Body of pancreas (tissue), 4 donors: ENCODE measurements around the gene CES2.

Experiments
- POLR2A ChIP-seq, 3 donors: fragments of 450-650 bp; IDR thresholded peaks; one replicate each; pipeline ENCODE4 v1.6.1; 2016; ENCODE audit warnings: antibody characterized with exemption in 3 of 3, mild to moderate bottlenecking in 2 of 3
- TF ChIP-seq, protein P1 (sequence below), 7 experiments: fragments of 450-650 bp in 4 of 7; fragments of 200-600 bp in 3 of 7; sonication (generic) in 3 of 7; IDR thresholded peaks; one replicate each; pipeline ENCODE4 v1.5.1; 2016 to 2019; ENCODE audit warnings: antibody characterized with exemption in 7 of 7

DNA sequence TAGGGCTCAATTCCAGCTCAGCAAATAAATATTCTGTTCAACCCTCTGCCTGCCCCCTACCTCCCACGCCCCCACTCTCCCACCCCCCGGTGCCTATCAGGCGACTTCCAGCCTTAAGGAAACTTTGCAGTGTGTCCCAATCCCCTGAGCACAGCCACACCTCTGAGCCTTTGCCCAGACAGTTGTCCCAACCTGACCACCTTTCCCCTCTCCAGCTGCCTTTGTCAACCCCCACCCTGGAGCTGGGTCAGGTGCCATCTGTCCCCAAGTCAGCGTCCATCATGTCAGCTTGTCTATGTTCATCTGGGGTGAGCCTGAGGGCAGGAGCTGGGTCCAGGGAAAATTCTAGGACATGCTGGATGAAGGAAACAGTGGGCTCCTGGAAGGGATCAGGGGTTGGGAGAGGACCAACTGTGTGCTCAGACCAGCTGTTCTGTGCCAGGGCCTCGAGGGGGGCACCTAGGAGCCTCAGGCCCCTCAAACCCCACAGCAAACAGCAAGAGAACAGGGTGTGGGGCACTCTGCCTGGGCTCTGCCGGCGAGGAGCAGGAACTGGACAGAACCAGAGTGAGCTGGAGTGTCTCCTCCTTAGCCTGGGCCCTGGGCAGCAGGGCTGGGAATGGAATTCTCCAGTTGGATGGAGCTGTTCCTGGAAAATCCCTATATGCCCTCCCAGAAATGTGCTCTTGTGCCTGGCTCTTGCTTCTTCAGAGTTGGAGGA is 34.4 kb upstream of the CES2 start:
- TF ChIP-seq, protein P1, sequence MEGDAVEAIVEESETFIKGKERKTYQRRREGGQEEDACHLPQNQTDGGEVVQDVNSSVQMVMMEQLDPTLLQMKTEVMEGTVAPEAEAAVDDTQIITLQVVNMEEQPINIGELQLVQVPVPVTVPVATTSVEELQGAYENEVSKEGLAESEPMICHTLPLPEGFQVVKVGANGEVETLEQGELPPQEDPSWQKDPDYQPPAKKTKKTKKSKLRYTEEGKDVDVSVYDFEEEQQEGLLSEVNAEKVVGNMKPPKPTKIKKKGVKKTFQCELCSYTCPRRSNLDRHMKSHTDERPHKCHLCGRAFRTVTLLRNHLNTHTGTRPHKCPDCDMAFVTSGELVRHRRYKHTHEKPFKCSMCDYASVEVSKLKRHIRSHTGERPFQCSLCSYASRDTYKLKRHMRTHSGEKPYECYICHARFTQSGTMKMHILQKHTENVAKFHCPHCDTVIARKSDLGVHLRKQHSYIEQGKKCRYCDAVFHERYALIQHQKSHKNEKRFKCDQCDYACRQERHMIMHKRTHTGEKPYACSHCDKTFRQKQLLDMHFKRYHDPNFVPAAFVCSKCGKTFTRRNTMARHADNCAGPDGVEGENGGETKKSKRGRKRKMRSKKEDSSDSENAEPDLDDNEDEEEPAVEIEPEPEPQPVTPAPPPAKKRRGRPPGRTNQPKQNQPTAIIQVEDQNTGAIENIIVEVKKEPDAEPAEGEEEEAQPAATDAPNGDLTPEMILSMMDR (IDR thresholded peaks at IDR 0.05) = no peak
- TF ChIP-seq POLR2A (IDR thresholded peaks at IDR 0.05) = no peak
